B cell (primary cell): ENCODE measurements around the gene TMEM207. TPM values are rescaled to one million over a fixed set of nuclear protein-coding genes. Genes with fewer than 3 reads are reported as not detected.

Experiments used
- ATAC-seq: fragments of 200-7000 bp; cut with Tn5 transposase; one replicate; pipeline ENCODE4 v1.10.0; 2021; ENCODE audit warnings: low read depth, mild to moderate bottlenecking, moderate number of reproducible peaks, moderate library complexity
- CTCF ChIA-PET: fragments of 350-600 bp; sonication (Branson Sonifier 250); formaldehyde crosslinking; loops from one replicate; lab custom pipeline; 2021; ENCODE audit warnings: antibody characterized with exemption, inconsistent platforms; lab: Charles Lee
- POLR2A ChIA-PET: fragments of 350-600 bp; sonication (Branson Sonifier 250); formaldehyde crosslinking; loops from one replicate; lab custom pipeline; 2021; ENCODE audit warnings: antibody characterized with exemption; lab: Charles Lee
- DNase-seq: peaks from one replicate; pipeline ENCODE4 v3.0.0; 2013
- H2AFZ ChIP-seq: 2 replicates; pipeline ENCODE4 v1.6.1; 2012; ENCODE audit warnings: mild to moderate bottlenecking, low read depth, low read length; ENCODE audit not compliant: insufficient read depth, poor library complexity, severe bottlenecking
- H3K27ac ChIP-seq, 2 donors: 1 replicate in 1 of 2; 2 replicates in 1 of 2; pipeline ENCODE4 v1.5.1; 2012 to 2013; ENCODE audit warnings: low read length in 2 of 2, mild to moderate bottlenecking in 2 of 2, moderate library complexity in 1 of 2
- H3K27me3 ChIP-seq, 4 experiments: fragments of 200-600 bp in 1 of 4; sonication (generic) in 1 of 4; replicated peaks in 1 of 4; 1 replicate in 2 of 4; 2 replicates in 2 of 4; pipeline versions ENCODE4 v1.6.1 to v1.7.0; 2013 to 2016; ENCODE audit warnings: low read length in 3 of 4, mild to moderate bottlenecking in 2 of 4, mixed read lengths in 1 of 4, moderate library complexity in 1 of 4; ENCODE audit not compliant: insufficient read depth in 4 of 4, control insufficient read depth in 3 of 4; ENCODE audit errors: control extremely low read depth in 1 of 4
- H3K36me3 ChIP-seq, 2 experiments: replicated peaks in 1 of 2; 1 replicate in 1 of 2; 2 replicates in 1 of 2; pipeline versions ENCODE4 v1.6.1 to v1.7.1; 2013; ENCODE audit warnings: low read length in 1 of 2; ENCODE audit not compliant: insufficient read depth in 2 of 2, control insufficient read depth in 1 of 2; ENCODE audit errors: control extremely low read depth in 1 of 2, extremely low read depth in 1 of 2
- H3K4me1 ChIP-seq, 2 donors: fragments of 200-600 bp in 1 of 2; sonication (generic) in 1 of 2; 1 replicate in 1 of 2; 2 replicates in 1 of 2; pipeline versions ENCODE4 v1.5.1 to v1.6.1; 2013 to 2017; ENCODE audit warnings: low read length in 2 of 2; ENCODE audit not compliant: control insufficient read depth in 2 of 2, insufficient read depth in 2 of 2
- H3K4me2 ChIP-seq: replicated peaks from 2 replicates; pipeline ENCODE3; 2012; ENCODE audit warnings: mild to moderate bottlenecking, low read depth, low read length; ENCODE audit not compliant: poor library complexity, severe bottlenecking
- H3K4me3 ChIP-seq, 5 experiments: fragments of 200-600 bp in 1 of 5; sonication (generic) in 1 of 5; 1 replicate in 3 of 5; 2 replicates in 2 of 5; pipeline versions ENCODE4 v1.5.1 to v1.7.0; 2011 to 2016; ENCODE audit warnings: low read length in 4 of 5, mild to moderate bottlenecking in 4 of 5, low read depth in 2 of 5, control low read depth in 1 of 5, moderate library complexity in 1 of 5; ENCODE audit not compliant: insufficient read depth in 1 of 5; ENCODE audit errors: control extremely low read depth in 1 of 5, extremely low read depth in 1 of 5
- H3K79me2 ChIP-seq: fragments of 200-600 bp; sonication (generic); one replicate; pipeline ENCODE4 v1.6.0; 2016; ENCODE audit warnings: low read length; ENCODE audit not compliant: control insufficient read depth, insufficient read depth
- H3K9ac ChIP-seq: fragments of 200-600 bp; sonication (generic); 2 replicates; pipeline ENCODE4 v1.6.1; 2017; ENCODE audit warnings: mild to moderate bottlenecking, low read length, moderate library complexity
- H3K9me3 ChIP-seq, 3 donors: one replicate each; pipeline versions ENCODE4 v1.6.1 to v1.7.1; 2013; ENCODE audit warnings: low read length in 2 of 3; ENCODE audit not compliant: control insufficient read depth in 2 of 3, insufficient read depth in 1 of 3; ENCODE audit errors: control extremely low read depth in 1 of 3
- H4K20me1 ChIP-seq: 2 replicates; pipeline ENCODE4 v1.6.0; 2012; ENCODE audit warnings: mild to moderate bottlenecking, low read length; ENCODE audit not compliant: insufficient read depth, control insufficient read depth, poor library complexity, severe bottlenecking
- H3K27ac Mint-ChIP-seq: one replicate; pipeline ENCODE4 v1.8.0; 2021; ENCODE audit warnings: mixed read lengths
- H3K27me3 Mint-ChIP-seq: one replicate; pipeline ENCODE4 v1.8.0; 2021; ENCODE audit warnings: mixed read lengths
- H3K4me1 Mint-ChIP-seq: one replicate; pipeline ENCODE4 v1.8.0; 2021; ENCODE audit warnings: mixed read lengths
- H3K4me3 Mint-ChIP-seq: one replicate; pipeline ENCODE4 v1.8.0; 2021; ENCODE audit warnings: mixed read lengths
- H3K9me3 Mint-ChIP-seq: one replicate; pipeline ENCODE4 v1.8.0; 2022; ENCODE audit warnings: mixed read lengths; ENCODE audit not compliant: insufficient read depth
- EZH2 ChIP-seq: IDR thresholded peaks from 2 replicates; pipeline ENCODE4 v1.6.1; 2012; ENCODE audit warnings: borderline replicate concordance, low read depth, mild to moderate bottlenecking, moderate library complexity, low read length; ENCODE audit not compliant: insufficient read depth, poor library complexity, severe bottlenecking
- WGBS: methylation state at CpG from one replicate; pipeline ENCODE4 v1.1.5; 2013; ENCODE audit warnings: missing lambda C conversion rate; ENCODE audit not compliant: insufficient coverage; 5-methylcytosine and 5-hydroxymethylcytosine counted together
- intact Hi-C: fragments of 100-400 bp; cut with micrococcal nuclease; formaldehyde crosslinking; loops from one replicate; pipeline ENCODE4 v1.10.0; 2022
- polyA plus RNA-seq: library from polyadenylated mRNA; depleted of rRNA; stranded (reverse); fragments of >200 nt; gene quantifications from 2 replicates; pipeline ENCODE4 v1.2.3, GENCODE V29; 2012
- total RNA-seq, 2 donors: library from RNA; stranded (reverse); fragments of 120-200 nt in 1 of 2; gene quantifications; 1 replicate in 1 of 2; 2 replicates in 1 of 2; pipeline versions ENCODE4 v1.2.3 to v1.2.4, GENCODE V29; 2013 to 2022
- TF ChIP-seq, protein P1 (sequence below): fragments of 200-600 bp; IDR thresholded peaks from one replicate; pipeline ENCODE4 v1.8.0; 2022; ENCODE audit warnings: antibody characterized with exemption, mild to moderate bottlenecking

The TMEM207 gene
- total and polyA plus RNA-seq, 2 donors (not counting 1 experiment from before 2014, with no cell fraction given): not detected

DNA sequence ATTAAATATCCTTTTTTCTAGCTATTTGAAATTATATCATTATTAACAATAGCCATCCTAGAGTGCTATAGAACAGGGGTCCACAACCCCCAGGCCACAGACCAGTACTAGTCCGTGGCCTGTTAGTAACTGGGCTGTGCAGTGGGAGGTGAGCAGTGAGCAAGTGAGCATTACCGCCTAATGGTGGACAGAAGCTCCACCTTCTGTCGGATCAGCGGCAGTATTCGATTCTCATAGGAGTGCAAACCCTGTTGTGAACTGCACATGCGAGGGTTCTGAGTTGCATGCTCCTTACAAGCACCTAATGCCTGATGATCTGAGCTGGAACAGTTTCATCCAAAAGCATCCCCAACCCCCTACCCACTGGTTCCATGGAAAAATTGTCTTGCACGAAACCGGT, 50.0 kb downstream of the TMEM207 start:
- no peak for TF ChIP-seq EZH2
- TF ChIP-seq, protein P1, sequence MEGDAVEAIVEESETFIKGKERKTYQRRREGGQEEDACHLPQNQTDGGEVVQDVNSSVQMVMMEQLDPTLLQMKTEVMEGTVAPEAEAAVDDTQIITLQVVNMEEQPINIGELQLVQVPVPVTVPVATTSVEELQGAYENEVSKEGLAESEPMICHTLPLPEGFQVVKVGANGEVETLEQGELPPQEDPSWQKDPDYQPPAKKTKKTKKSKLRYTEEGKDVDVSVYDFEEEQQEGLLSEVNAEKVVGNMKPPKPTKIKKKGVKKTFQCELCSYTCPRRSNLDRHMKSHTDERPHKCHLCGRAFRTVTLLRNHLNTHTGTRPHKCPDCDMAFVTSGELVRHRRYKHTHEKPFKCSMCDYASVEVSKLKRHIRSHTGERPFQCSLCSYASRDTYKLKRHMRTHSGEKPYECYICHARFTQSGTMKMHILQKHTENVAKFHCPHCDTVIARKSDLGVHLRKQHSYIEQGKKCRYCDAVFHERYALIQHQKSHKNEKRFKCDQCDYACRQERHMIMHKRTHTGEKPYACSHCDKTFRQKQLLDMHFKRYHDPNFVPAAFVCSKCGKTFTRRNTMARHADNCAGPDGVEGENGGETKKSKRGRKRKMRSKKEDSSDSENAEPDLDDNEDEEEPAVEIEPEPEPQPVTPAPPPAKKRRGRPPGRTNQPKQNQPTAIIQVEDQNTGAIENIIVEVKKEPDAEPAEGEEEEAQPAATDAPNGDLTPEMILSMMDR: no peak
- CTCF ChIA-PET: no interaction called here
- Histone ChIP-seq H3K36me3 (no peaks in the 10 kb centered on the region), H4K20me1 (no peaks in the 10 kb centered on the region), H3K4me2 (no peak overlapping the region), H3K9ac (no peak overlapping the region), H3K9me3 (no peaks in the 10 kb centered on the region), H3K4me1 (no peaks in the 10 kb centered on the region), H3K79me2 (no peaks in the 10 kb centered on the region), H2AFZ (no peak overlapping the region), H3K4me3 (no peak overlapping the region), H3K27me3 (no peaks in the 10 kb centered on the region), H3K27ac (no peak overlapping the region)
- Mint-ChIP-seq H3K9me3 (no peaks in the 10 kb centered on the region), H3K4me3 (no peak overlapping the region), H3K27ac (no peak overlapping the region), H3K27me3 (no peaks in the 10 kb centered on the region), H3K4me1 (no peaks in the 10 kb centered on the region)
- DNase-seq (no peak), ATAC-seq (no peak)
- WGBS: 100% methylated on average over 3 of the region's 8 CpGs
- intact Hi-C loops: no loop called here
- POLR2A ChIA-PET: no interaction called here

GRCh38 chr3:190397889-190398288, 51.8 kb downstream of the TMEM207 start:
- Histone ChIP-seq H3K79me2 (no peaks in the 10 kb centered on the region), H3K36me3 (no peaks in the 10 kb centered on the region), H4K20me1 (no peaks in the 10 kb centered on the region), H3K4me2 (no peak overlapping the region), H3K9ac (no peak overlapping the region), H3K4me1 (no peaks in the 10 kb centered on the region), H3K27ac (no peak overlapping the region), H3K27me3 (no peaks in the 10 kb centered on the region), H2AFZ (no peak overlapping the region), H3K9me3 (no peaks in the 10 kb centered on the region), H3K4me3 (no peak overlapping the region)
- ATAC-seq: no peak
- Mint-ChIP-seq H3K4me3 (no peak overlapping the region), H3K27ac (no peak overlapping the region), H3K9me3 (no peaks in the 10 kb centered on the region), H3K27me3 (no peaks in the 10 kb centered on the region), H3K4me1 (no peaks in the 10 kb centered on the region)
- 86% methylated on average over 3 of the region's 4 CpGs for WGBS
- CTCF ChIA-PET: no interaction called here
- POLR2A ChIA-PET: no interaction called here
- no peak for DNase-seq
- TF ChIP-seq, protein P1: no peak
- TF ChIP-seq EZH2: no peak
- intact Hi-C loops: no loop called here
